H9 (cell line): ENCODE measurements around the gene RFWD3. TPM values are rescaled to one million over a fixed set of nuclear protein-coding genes. Genes with fewer than 3 reads are reported as not detected.

Experiments
- DNase-seq: peaks from one replicate; pipeline ENCODE4 v3.0.0-alpha.2; 2017
- H2AFZ ChIP-seq: one replicate; pipeline ENCODE4 v1.6.1; 2013; ENCODE audit warnings: mild to moderate bottlenecking, low read length, control low read depth, moderate library complexity
- H2AK5ac ChIP-seq: 2 replicates; pipeline ENCODE4 v1.6.1; 2013; ENCODE audit warnings: low read length, control low read depth, mixed read lengths; ENCODE audit not compliant: insufficient read length
- H2BK120ac ChIP-seq: one replicate; pipeline ENCODE4 v1.6.1; 2013; ENCODE audit warnings: low read depth, mild to moderate bottlenecking, low read length, control low read depth, inconsistent platforms; ENCODE audit not compliant: poor library complexity, severe bottlenecking
- H2BK12ac ChIP-seq: 2 replicates; pipeline ENCODE4 v1.6.1; 2013; ENCODE audit warnings: low read length, control low read depth, mixed read lengths, low read depth; ENCODE audit not compliant: insufficient read length
- H2BK15ac ChIP-seq: 2 replicates; pipeline ENCODE4 v1.6.1; 2013; ENCODE audit warnings: low read depth, low read length, control low read depth
- H2BK20ac ChIP-seq: one replicate; pipeline ENCODE4 v1.6.1; 2013; ENCODE audit warnings: low read depth, mild to moderate bottlenecking, low read length, control low read depth, inconsistent platforms; ENCODE audit not compliant: poor library complexity, severe bottlenecking
- H2BK5ac ChIP-seq: 2 replicates; pipeline ENCODE4 v1.6.1; 2013; ENCODE audit warnings: low read length, control low read depth, mixed read lengths; ENCODE audit not compliant: insufficient read length
- H3K14ac ChIP-seq: 2 replicates; pipeline ENCODE4 v1.6.1; 2013; ENCODE audit warnings: low read length, control low read depth; ENCODE audit not compliant: insufficient read depth
- H3K18ac ChIP-seq: 2 replicates; pipeline ENCODE4 v1.6.1; 2013; ENCODE audit warnings: low read depth, mild to moderate bottlenecking, mixed read lengths, low read length, control low read depth; ENCODE audit not compliant: insufficient read length
- H3K23ac ChIP-seq: 2 replicates; pipeline ENCODE4 v1.6.1; 2013; ENCODE audit warnings: low read length, control low read depth, mixed read lengths, low read depth; ENCODE audit not compliant: insufficient read length
- H3K23me2 ChIP-seq: 2 replicates; pipeline ENCODE4 v1.6.1; 2013; ENCODE audit warnings: low read depth, mild to moderate bottlenecking, mixed read lengths, low read length, control low read depth; ENCODE audit not compliant: insufficient read length, poor library complexity, severe bottlenecking
- H3K27ac ChIP-seq: 2 replicates; pipeline ENCODE4 v1.5.1; 2013; ENCODE audit warnings: low read length, control low read depth, mixed read lengths, low read depth; ENCODE audit not compliant: insufficient read length
- H3K27me3 ChIP-seq: 2 replicates; pipeline ENCODE4 v1.6.1; 2013; ENCODE audit warnings: low read length, control low read depth, inconsistent platforms; ENCODE audit not compliant: insufficient read depth
- H3K4ac ChIP-seq: 2 replicates; pipeline ENCODE4 v1.6.1; 2013; ENCODE audit warnings: low read depth, mild to moderate bottlenecking, control low read depth, inconsistent platforms, low read length, moderate library complexity
- H3K4me1 ChIP-seq: 2 replicates; pipeline ENCODE4 v1.6.1; 2013; ENCODE audit warnings: low read length, control low read depth, inconsistent platforms; ENCODE audit not compliant: insufficient read depth
- H3K4me2 ChIP-seq: 2 replicates; pipeline ENCODE4 v1.6.1; 2013; ENCODE audit warnings: low read length, control low read depth, mixed read lengths; ENCODE audit not compliant: insufficient read length, insufficient read depth
- H3K56ac ChIP-seq: 2 replicates; pipeline ENCODE4 v1.6.1; 2013; ENCODE audit warnings: low read depth, mild to moderate bottlenecking, mixed read lengths, low read length, control low read depth; ENCODE audit not compliant: insufficient read length
- H3K79me1 ChIP-seq: 2 replicates; pipeline ENCODE4 v1.6.1; 2013; ENCODE audit warnings: low read depth, mild to moderate bottlenecking, moderate library complexity, low read length, control low read depth, inconsistent platforms; ENCODE audit not compliant: insufficient read depth, poor library complexity, severe bottlenecking
- H3K79me2 ChIP-seq: 2 replicates; pipeline ENCODE4 v1.6.1; 2013; ENCODE audit warnings: low read length, control low read depth, inconsistent platforms; ENCODE audit not compliant: insufficient read depth
- H3K9ac ChIP-seq: 2 replicates; pipeline ENCODE4 v1.6.1; 2013; ENCODE audit warnings: low read length, control low read depth, mixed read lengths; ENCODE audit not compliant: insufficient read length; ENCODE audit errors: extremely low read depth
- H3K9me3 ChIP-seq: one replicate; pipeline ENCODE4 v1.6.1; 2013; ENCODE audit warnings: low read depth, low read length, inconsistent platforms; ENCODE audit not compliant: control insufficient read depth
- H3T11ph ChIP-seq: one replicate; pipeline ENCODE4 v1.6.1; 2013; ENCODE audit warnings: mild to moderate bottlenecking, low read length, control low read depth, inconsistent platforms
- H4K20me1 ChIP-seq: one replicate; pipeline ENCODE4 v1.6.1; 2013; ENCODE audit not compliant: control insufficient read depth, insufficient read length, insufficient read depth
- H4K5ac ChIP-seq: 2 replicates; pipeline ENCODE4 v1.6.1; 2013; ENCODE audit warnings: low read depth, mild to moderate bottlenecking, mixed read lengths, low read length, control low read depth; ENCODE audit not compliant: insufficient read length
- H4K8ac ChIP-seq: replicated peaks from 2 replicates; pipeline ENCODE4 v1.6.1; 2013; ENCODE audit warnings: low read length, control low read depth, mixed read lengths, low read depth; ENCODE audit not compliant: insufficient read length
- H4K91ac ChIP-seq: 2 replicates; pipeline ENCODE4 v1.6.1; 2013; ENCODE audit warnings: low read depth, mild to moderate bottlenecking, moderate library complexity, mixed read lengths, low read length, control low read depth; ENCODE audit not compliant: insufficient read length
- H3K27ac Mint-ChIP-seq, 3 experiments: 2 replicates in 2 of 3; 3 replicates in 1 of 3; pipeline ENCODE4 v1.8.0; 2020 to 2021; ENCODE audit warnings: mixed read lengths in 3 of 3, mild to moderate bottlenecking in 1 of 3, moderate library complexity in 1 of 3
- H3K27me3 Mint-ChIP-seq: 2 replicates; pipeline ENCODE4 v1.8.0; 2021; ENCODE audit warnings: low read depth, mild to moderate bottlenecking, moderate library complexity, mixed read lengths
- H3K36me3 Mint-ChIP-seq, 3 experiments: 2 replicates in 2 of 3; 3 replicates in 1 of 3; pipeline ENCODE4 v1.8.0; 2020 to 2021; ENCODE audit warnings: low read depth in 3 of 3, mixed read lengths in 3 of 3; ENCODE audit not compliant: insufficient read depth in 1 of 3
- H3K4me1 Mint-ChIP-seq, 2 experiments: 2 replicates each; pipeline ENCODE4 v1.8.0; 2020; ENCODE audit warnings: mixed read lengths in 2 of 2
- H3K4me3 Mint-ChIP-seq, 2 experiments: 2 replicates in 1 of 2; 3 replicates in 1 of 2; pipeline ENCODE4 v1.8.0; 2020 to 2021; ENCODE audit warnings: mild to moderate bottlenecking in 2 of 2, mixed read lengths in 2 of 2, moderate library complexity in 1 of 2
- H3K9me3 Mint-ChIP-seq, 2 experiments: 2 replicates in 1 of 2; 3 replicates in 1 of 2; pipeline ENCODE4 v1.8.0; 2020; ENCODE audit warnings: mild to moderate bottlenecking in 2 of 2, mixed read lengths in 2 of 2, moderate library complexity in 1 of 2
- WGBS: extraction: QIAGEN DNeasy Blood & Tissue Kit; methylation state at CpG from one replicate; pipeline ENCODE4 v1.1.7; 2013; ENCODE audit warnings: missing lambda C conversion rate, low lambda C conversion rate, mixed read lengths; ENCODE audit not compliant: insufficient read length; ENCODE audit errors: extremely low coverage; 5-methylcytosine and 5-hydroxymethylcytosine counted together
- total RNA-seq: library from RNA; stranded (reverse); gene quantifications from 2 replicates; pipeline ENCODE4 v1.2.1, GENCODE V29; 2021
- TF ChIP-seq, protein P1 (sequence below): fragments of 200-600 bp; sonication (generic); conservative IDR thresholded peaks from 3 replicates; pipeline ENCODE4 v1.8.0; 2021; ENCODE audit warnings: antibody characterized with exemption, mild to moderate bottlenecking

The RFWD3 gene
- total RNA-seq, 1 experiment from 2014 or later, result 114 TPM

DNA sequence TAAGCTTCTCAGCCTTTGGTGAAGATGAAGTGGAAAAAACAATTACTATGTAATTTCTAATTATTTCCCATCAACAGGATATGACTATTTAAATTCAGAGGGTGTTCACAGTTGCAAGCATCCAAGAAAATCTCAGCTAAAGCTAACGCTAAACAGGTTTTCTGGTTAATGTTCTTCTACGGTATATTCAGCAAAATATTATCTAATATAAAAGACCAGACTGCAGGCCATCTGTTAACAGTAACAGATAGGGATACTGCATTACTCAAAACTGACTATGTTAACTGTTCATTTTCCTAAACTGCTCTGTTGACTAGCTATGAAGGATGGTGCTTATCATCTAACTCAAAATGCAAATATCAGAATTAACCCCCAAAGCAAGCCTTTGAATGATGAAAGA lies 92.5 kb downstream of the RFWD3 start:
- Mint-ChIP-seq H3K36me3 (no peaks in the 10 kb centered on the region), H3K27ac (no peak overlapping the region; a peak in 1 of 7 replicates), H3K9me3 (no peaks in the 10 kb centered on the region), H3K4me1 (peaks cover 22 to 23% of the 10 kb centered on the region in 2 experiments), H3K27me3 (no peaks in the 10 kb centered on the region), H3K4me3 (no peak overlapping the region)
- no peak overlapping the region for H3K4ac ChIP-seq
- H3K9ac ChIP-seq, result no peak overlapping the region
- peaks cover 25% of the 10 kb centered on the region; the same call in 1 of the 2 replicates for H3K79me2 ChIP-seq
- H3K23me2 ChIP-seq, result no peaks in the 10 kb centered on the region
- no peak overlapping the region for H3T11ph ChIP-seq
- no peak overlapping the region for H3K14ac ChIP-seq
- no peak for DNase-seq
- peaks cover 15% of the 10 kb centered on the region for H3K79me1 ChIP-seq
- no peaks in the 10 kb centered on the region for H3K9me3 ChIP-seq
- no peak overlapping the region for H3K27ac ChIP-seq
- TF ChIP-seq, protein P1, sequence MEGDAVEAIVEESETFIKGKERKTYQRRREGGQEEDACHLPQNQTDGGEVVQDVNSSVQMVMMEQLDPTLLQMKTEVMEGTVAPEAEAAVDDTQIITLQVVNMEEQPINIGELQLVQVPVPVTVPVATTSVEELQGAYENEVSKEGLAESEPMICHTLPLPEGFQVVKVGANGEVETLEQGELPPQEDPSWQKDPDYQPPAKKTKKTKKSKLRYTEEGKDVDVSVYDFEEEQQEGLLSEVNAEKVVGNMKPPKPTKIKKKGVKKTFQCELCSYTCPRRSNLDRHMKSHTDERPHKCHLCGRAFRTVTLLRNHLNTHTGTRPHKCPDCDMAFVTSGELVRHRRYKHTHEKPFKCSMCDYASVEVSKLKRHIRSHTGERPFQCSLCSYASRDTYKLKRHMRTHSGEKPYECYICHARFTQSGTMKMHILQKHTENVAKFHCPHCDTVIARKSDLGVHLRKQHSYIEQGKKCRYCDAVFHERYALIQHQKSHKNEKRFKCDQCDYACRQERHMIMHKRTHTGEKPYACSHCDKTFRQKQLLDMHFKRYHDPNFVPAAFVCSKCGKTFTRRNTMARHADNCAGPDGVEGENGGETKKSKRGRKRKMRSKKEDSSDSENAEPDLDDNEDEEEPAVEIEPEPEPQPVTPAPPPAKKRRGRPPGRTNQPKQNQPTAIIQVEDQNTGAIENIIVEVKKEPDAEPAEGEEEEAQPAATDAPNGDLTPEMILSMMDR, result no peak
- no CpG with 5 or more reads among the region's 2 CpGs for WGBS
- no peak overlapping the region for H2BK15ac ChIP-seq
- H2BK20ac ChIP-seq, result no peak overlapping the region
- no peak overlapping the region for H2AFZ ChIP-seq
- H3K4me2 ChIP-seq, result no peak overlapping the region
- H2BK120ac ChIP-seq, result no peak overlapping the region
- no peak overlapping the region for H3K23ac ChIP-seq
- H2BK5ac ChIP-seq, result no peak overlapping the region
- no peak overlapping the region for H4K5ac ChIP-seq
- H2BK12ac ChIP-seq, result no peak overlapping the region
- no peak overlapping the region for H4K91ac ChIP-seq
- H3K27me3 ChIP-seq, result no peaks in the 10 kb centered on the region
- H3K56ac ChIP-seq, result no peak overlapping the region
- no peaks in the 10 kb centered on the region for H4K20me1 ChIP-seq
- H4K8ac ChIP-seq, result no peak overlapping the region
- H2AK5ac ChIP-seq, result no peak overlapping the region
- H3K4me1 ChIP-seq, result no peaks in the 10 kb centered on the region
- H3K18ac ChIP-seq, result no peak overlapping the region
